Adrenal gland (tissue), 5 donors: ENCODE data around the gene PCDHGA2.

Experiments used
- POLR2A ChIP-seq, 2 donors: fragments of 450-650 bp; IDR thresholded peaks; one replicate each; pipeline ENCODE4 v1.6.1; 2017; ENCODE audit warnings: antibody characterized with exemption in 2 of 2, mild to moderate bottlenecking in 2 of 2, moderate library complexity in 1 of 2
- TF ChIP-seq, protein P1 (sequence below), 6 experiments: fragments of 450-650 bp in 4 of 6; fragments of 200-600 bp in 2 of 6; sonication (generic) in 1 of 6; IDR thresholded peaks; 1 replicate in 5 of 6; 2 replicates in 1 of 6; pipeline versions ENCODE4 v1.5.1 to v1.8.0; 2016 to 2021; ENCODE audit warnings: antibody characterized with exemption in 6 of 6, mild to moderate bottlenecking in 2 of 6, moderate library complexity in 1 of 6
- donor health status: DM: no; HTN: no; CAD: no.

GRCh38 chr5:141392429-141393198 lies 54.1 kb downstream of the PCDHGA2 start, which contains the start of gene PCDHGA8:
- TF ChIP-seq, protein P1, sequence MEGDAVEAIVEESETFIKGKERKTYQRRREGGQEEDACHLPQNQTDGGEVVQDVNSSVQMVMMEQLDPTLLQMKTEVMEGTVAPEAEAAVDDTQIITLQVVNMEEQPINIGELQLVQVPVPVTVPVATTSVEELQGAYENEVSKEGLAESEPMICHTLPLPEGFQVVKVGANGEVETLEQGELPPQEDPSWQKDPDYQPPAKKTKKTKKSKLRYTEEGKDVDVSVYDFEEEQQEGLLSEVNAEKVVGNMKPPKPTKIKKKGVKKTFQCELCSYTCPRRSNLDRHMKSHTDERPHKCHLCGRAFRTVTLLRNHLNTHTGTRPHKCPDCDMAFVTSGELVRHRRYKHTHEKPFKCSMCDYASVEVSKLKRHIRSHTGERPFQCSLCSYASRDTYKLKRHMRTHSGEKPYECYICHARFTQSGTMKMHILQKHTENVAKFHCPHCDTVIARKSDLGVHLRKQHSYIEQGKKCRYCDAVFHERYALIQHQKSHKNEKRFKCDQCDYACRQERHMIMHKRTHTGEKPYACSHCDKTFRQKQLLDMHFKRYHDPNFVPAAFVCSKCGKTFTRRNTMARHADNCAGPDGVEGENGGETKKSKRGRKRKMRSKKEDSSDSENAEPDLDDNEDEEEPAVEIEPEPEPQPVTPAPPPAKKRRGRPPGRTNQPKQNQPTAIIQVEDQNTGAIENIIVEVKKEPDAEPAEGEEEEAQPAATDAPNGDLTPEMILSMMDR (IDR thresholded peaks at IDR 0.05) = no peak
- TF ChIP-seq POLR2A (IDR thresholded peaks at IDR 0.05) = no peak
